ENCODE results near the gene NT5DC2. TPM values are rescaled to one million over a fixed set of nuclear protein-coding genes. Genes with fewer than 3 reads are reported as not detected.

The NT5DC2 gene
- total RNA-seq, 3 donors from 2014 or later = 29.7 to 53.1 (median 42.8) TPM

DNA sequence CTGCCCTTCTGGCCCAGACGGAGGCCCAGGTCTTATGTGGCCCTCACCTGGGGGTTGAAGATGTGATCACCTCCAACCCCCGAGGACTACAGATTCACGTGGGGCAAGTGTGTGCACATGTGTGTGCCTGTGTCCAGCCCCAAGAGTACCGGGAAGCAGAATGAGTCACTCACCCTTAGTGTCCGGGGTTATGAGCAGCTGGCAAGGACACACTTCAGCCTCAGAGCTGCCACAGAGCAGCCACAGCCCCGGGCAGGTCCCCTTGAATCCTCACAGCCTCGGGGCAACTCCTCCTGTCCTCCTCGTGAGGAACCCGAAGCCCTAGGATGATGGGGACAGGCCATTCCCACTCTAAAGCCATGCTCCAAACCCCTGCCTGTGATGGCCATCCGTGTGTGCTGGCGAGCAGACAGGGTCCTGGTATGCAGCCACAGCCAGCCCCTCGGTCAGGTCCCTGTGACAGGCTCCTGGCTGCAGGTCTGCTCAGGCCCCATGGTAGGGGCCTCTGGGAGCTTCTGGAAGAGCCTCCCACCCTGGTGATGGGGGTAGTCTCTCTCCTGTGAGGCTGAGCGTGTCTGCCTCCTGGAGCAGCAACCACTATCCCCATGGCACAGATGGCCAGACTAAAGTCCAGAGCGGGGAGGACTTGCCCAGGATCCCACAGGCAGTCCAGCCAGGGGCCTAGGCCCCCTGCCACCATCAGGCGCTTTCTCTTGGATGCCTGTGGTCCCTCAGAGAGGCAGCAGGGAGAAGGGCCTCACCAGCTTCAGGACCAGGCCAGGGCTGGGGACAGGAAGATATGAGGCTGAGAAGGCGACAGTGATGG is 37.7 kb downstream of the NT5DC2 start:
- DNase-seq (no peak), ATAC-seq (no peak)
- Mint-ChIP-seq H3K27me3 (ENCODE audit: low read depth) (no peaks in the 10 kb centered on the region), H3K36me3 (ENCODE audit: insufficient read depth) (peaks cover 7% of the 10 kb centered on the region), H3K4me1 (ENCODE audit: low read depth) (no peaks in the 10 kb centered on the region), H3K4me3 (no peak overlapping the region), H3K9me3 (no peaks in the 10 kb centered on the region)

GRCh38 chr3:52494886-52495495 is 38.7 kb downstream of the NT5DC2 start, which contains the start of gene STAB1:
Gene STAB1 (plus strand): TSS chr3:52495338. CDS start chr3:52495414, 76 bp downstream.
- H3K4me1 Mint-ChIP-seq (ENCODE audit: low read depth) = no peaks in the 10 kb centered on the region
- no peak for DNase-seq
- H3K36me3 Mint-ChIP-seq (ENCODE audit: insufficient read depth) = peaks cover 9% of the 10 kb centered on the region
- H3K27me3 Mint-ChIP-seq (ENCODE audit: low read depth) = no peaks in the 10 kb centered on the region
- no peaks in the 10 kb centered on the region for H3K9me3 Mint-ChIP-seq
- ATAC-seq = peak in 1 of 2 donors; percentile 16
- H3K4me3 Mint-ChIP-seq = no peak within 1 kb of the TSS

DNA sequence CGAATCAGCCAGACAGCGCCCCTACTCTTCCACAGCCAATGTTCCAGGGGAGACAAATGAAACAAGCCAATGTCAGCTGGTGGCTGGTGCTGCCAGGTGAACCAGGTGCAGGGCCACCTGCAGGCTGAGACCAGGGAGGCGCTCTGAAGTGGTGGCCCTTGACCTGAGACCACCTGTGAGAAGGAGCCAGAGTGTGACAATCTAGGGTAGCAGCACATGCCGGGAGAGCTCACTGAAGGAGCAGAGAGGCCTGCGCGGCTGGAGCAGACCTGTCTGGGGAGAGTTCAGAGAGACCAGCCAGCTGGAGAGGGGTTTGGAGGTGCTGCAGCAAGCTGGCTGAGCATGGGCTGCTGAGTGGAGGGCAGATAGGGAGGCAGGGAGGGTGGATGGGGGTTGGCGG is 39.2 kb downstream of the NT5DC2 start:
- H3K36me3 Mint-ChIP-seq (ENCODE audit: insufficient read depth) = peaks cover 9% of the 10 kb centered on the region
- ATAC-seq (no peak), DNase-seq (no peak)
- H3K4me3 Mint-ChIP-seq = no peak overlapping the region
- H3K4me1 Mint-ChIP-seq (ENCODE audit: low read depth) = no peaks in the 10 kb centered on the region
- no peaks in the 10 kb centered on the region for H3K27me3 Mint-ChIP-seq (ENCODE audit: low read depth)
- H3K9me3 Mint-ChIP-seq = no peaks in the 10 kb centered on the region

DNA sequence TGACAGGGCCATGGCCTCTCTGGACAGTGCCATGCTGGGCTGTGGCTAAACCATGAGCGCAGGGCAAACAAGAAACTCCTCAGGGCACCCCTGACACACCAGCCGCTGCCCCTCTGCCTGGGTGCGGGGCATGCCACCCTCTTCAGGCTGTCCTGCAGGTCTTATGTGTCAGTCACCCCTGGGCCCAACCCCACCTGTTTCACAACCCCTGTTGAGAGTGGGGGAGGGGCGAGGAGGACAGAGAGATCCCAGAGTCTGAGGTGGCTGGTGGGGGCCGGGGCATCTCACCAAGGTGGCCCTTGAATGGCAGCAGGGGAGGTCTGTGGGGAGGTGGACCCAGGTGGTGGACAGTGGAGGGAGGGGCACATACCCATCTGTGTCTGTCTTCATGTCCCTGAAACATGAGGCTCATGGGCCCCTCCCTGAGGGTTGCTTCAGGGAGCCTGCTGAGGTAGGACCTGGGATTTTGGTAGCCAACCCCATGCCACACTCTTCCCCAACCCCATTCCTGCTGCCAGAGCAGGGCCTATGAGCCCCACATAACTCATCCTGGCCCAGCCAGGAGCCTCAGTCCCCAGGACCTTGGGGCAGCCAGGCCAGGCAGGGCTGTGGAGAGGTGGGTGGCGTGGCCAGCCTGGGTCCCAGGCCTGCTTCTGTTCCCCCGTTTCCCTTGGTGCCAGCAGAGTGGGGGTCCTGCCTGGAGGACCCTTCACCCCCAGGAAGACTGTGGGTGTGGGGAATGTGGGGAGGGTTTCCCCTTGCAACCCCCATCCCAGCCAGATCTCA is 40.2 kb downstream of the NT5DC2 start:
- ATAC-seq = no peak
- Mint-ChIP-seq H3K4me1 (ENCODE audit: low read depth) (no peaks in the 10 kb centered on the region), H3K4me3 (no peak overlapping the region)

DNA sequence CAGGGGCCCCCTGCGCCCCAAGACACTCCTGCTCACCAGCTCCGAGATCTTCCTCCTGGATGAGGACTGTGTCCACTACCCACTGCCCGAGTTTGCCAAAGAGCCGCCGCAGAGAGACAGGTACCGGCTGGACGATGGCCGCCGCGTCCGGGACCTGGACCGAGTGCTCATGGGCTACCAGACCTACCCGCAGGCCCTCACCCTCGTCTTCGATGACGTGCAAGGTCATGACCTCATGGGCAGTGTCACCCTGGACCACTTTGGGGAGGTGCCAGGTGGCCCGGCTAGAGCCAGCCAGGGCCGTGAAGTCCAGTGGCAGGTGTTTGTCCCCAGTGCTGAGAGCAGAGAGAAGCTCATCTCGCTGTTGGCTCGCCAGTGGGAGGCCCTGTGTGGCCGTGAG is 41.6 kb downstream of the NT5DC2 start:
- H3K9me3 Mint-ChIP-seq = no peaks in the 10 kb centered on the region
- DNase-seq = no peak
- no peaks in the 10 kb centered on the region for H3K4me1 Mint-ChIP-seq (ENCODE audit: low read depth)
- H3K4me3 Mint-ChIP-seq = no peak overlapping the region
- H3K27me3 Mint-ChIP-seq (ENCODE audit: low read depth) = no peaks in the 10 kb centered on the region
- ATAC-seq = no peak
- peaks cover 18% of the 10 kb centered on the region for H3K36me3 Mint-ChIP-seq (ENCODE audit: insufficient read depth)

More for the DNA sequence above, 40.2 kb downstream of the NT5DC2 start:
- H3K9me3 Mint-ChIP-seq = no peaks in the 10 kb centered on the region
- H3K36me3 Mint-ChIP-seq (ENCODE audit: insufficient read depth) = peaks cover 9% of the 10 kb centered on the region
- DNase-seq = no peak
- H3K27me3 Mint-ChIP-seq (ENCODE audit: low read depth) = no peaks in the 10 kb centered on the region

- H3K4me3 Mint-ChIP-seq = no peak overlapping the region
- no peaks in the 10 kb centered on the region for H3K9me3 Mint-ChIP-seq
- no peaks in the 10 kb centered on the region for H3K4me1 Mint-ChIP-seq (ENCODE audit: low read depth)
- ATAC-seq = no peak
- H3K27me3 Mint-ChIP-seq (ENCODE audit: low read depth) = no peaks in the 10 kb centered on the region
- H3K36me3 Mint-ChIP-seq (ENCODE audit: insufficient read depth) = peaks cover 18% of the 10 kb centered on the region
- DNase-seq = no peak
Observed at GRCh38 chr3:52490939-52491526, 42.6 kb downstream of the NT5DC2 start.

- H3K27me3 Mint-ChIP-seq (ENCODE audit: low read depth) = no peaks in the 10 kb centered on the region
- H3K4me1 Mint-ChIP-seq (ENCODE audit: low read depth) = no peaks in the 10 kb centered on the region
- H3K36me3 Mint-ChIP-seq (ENCODE audit: insufficient read depth) = peaks cover 19% of the 10 kb centered on the region
- no peak for DNase-seq
- no peak overlapping the region for H3K4me3 Mint-ChIP-seq
- no peak for ATAC-seq
- no peaks in the 10 kb centered on the region for H3K9me3 Mint-ChIP-seq
Observed at GRCh38 chr3:52490035-52490938, 43.4 kb downstream of the NT5DC2 start.

DNA sequence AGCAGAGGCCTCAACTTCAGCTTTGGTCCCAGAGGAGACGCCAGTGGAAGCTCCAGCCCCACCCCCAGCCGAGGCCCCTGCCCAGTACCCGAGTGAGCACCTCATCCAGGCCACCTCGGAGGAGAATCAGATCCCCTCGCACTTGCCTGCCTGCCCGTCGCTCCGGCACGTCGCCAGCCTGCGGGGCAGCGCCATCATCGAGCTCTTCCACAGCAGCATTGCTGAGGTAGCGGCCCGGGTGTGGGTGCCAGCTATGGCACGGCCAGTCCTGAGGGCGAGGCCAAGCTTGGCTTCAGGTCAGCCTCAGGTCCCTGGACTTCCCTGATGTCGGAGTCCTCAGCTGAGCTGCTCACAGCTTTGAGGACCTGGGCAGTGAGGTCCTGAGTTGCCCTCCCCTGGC is 44.2 kb downstream of the NT5DC2 start:
- Mint-ChIP-seq H3K9me3 (no peaks in the 10 kb centered on the region), H3K36me3 (ENCODE audit: insufficient read depth) (peaks cover 22% of the 10 kb centered on the region), H3K4me3 (no peak overlapping the region), H3K4me1 (ENCODE audit: low read depth) (no peaks in the 10 kb centered on the region), H3K27me3 (ENCODE audit: low read depth) (no peaks in the 10 kb centered on the region)
- DNase-seq (no peak), ATAC-seq (no peak)

DNA sequence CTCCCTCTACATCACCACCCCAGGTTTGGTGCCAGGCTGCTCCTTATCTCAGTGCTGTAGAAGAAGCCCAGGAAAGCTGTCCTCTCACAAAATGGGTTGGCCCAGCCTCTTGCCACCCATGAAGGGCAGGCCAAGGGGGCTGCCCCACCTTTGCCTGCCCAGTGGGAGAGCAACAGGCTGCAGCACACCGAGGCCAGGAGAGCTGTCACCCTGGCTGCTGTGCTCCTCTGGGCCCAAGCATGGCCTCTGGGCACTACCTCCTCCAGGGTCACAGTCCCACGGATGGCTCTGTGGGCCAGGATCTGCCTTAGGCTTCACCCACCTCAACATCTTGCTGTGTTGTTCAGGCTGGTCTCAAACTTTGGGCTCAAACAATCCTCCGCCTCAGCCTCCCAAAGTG is 44.9 kb downstream of the NT5DC2 start:
- peaks cover 25% of the 10 kb centered on the region for H3K36me3 Mint-ChIP-seq (ENCODE audit: insufficient read depth)
- no peaks in the 10 kb centered on the region for H3K4me1 Mint-ChIP-seq (ENCODE audit: low read depth)
- no peaks in the 10 kb centered on the region for H3K9me3 Mint-ChIP-seq
- DNase-seq (no peak), ATAC-seq (no peak)
- no peaks in the 10 kb centered on the region for H3K27me3 Mint-ChIP-seq (ENCODE audit: low read depth)
- no peak overlapping the region for H3K4me3 Mint-ChIP-seq

DNA sequence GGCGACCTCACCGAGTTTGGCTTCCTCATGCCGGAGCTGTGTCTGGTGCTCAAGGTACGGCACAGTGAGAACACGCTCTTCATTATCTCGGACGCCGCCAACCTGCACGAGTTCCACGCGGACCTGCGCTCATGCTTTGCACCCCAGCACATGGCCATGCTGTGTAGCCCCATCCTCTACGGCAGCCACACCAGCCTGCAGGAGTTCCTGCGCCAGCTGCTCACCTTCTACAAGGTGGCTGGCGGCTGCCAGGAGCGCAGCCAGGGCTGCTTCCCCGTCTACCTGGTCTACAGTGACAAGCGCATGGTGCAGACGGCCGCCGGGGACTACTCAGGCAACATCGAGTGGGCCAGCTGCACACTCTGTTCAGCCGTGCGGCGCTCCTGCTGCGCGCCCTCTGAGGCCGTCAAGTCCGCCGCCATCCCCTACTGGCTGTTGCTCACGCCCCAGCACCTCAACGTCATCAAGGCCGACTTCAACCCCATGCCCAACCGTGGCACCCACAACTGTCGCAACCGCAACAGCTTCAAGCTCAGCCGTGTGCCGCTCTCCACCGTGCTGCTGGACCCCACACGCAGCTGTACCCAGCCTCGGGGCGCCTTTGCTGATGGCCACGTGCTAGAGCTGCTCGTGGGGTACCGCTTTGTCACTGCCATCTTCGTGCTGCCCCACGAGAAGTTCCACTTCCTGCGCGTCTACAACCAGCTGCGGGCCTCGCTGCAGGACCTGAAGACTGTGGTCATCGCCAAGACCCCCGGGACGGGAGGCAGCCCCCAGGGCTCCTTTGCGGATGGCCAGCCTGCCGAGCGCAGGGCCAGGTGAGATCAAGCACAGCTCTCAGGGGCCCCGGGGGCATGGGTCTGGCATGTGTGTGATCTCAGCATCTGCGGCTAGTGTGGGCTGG is 45.6 kb downstream of the NT5DC2 start:
- peaks cover 25% of the 10 kb centered on the region for H3K36me3 Mint-ChIP-seq (ENCODE audit: insufficient read depth)
- H3K4me1 Mint-ChIP-seq (ENCODE audit: low read depth) = no peaks in the 10 kb centered on the region
- H3K4me3 Mint-ChIP-seq = no peak overlapping the region
- ATAC-seq (no peak), DNase-seq (no peak)
- no peaks in the 10 kb centered on the region for H3K9me3 Mint-ChIP-seq
- H3K27me3 Mint-ChIP-seq (ENCODE audit: low read depth) = no peaks in the 10 kb centered on the region

GRCh38 chr3:52487050-52487787 is 46.4 kb downstream of the NT5DC2 start:
- ATAC-seq = no peak
- Mint-ChIP-seq H3K27me3 (ENCODE audit: low read depth) (no peaks in the 10 kb centered on the region), H3K9me3 (no peaks in the 10 kb centered on the region)

DNA sequence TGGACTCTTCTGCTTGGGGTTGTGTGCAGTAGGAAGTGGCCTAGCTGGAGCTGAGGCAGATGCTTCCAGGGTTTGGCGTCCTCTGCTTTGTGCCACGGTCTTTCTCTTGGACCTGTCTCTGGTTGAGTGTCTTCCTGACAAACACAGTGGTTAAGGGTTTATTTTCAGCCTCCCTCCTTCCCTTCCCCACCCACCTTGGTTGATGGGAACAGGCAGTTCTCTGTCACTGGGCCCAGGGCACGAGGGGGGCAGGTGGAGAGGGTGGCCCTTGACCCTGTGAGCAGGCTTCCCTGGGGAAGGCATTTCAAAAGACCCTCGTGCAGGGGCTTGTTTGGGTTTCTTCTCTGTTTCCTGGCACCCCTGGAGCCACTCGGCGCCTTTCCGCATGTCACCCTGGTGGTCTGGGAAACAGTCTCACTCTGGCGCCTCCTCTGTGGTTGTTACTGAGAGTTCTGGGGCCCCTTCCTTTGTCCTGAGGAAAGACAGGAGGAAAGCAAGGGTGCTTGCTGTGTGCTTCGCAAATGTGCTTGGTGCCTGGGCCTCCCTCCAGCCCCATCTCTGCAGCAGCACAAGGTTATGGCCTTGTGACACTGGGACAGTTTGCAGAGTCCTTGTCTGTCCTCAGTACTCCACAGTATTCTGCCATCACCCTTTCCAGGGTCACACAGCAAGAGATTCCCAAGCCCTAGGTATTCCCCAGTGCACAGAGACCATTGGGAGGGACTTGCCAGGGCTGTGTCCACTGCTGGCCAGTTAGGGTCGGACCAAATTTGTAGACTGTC is 48.8 kb downstream of the NT5DC2 start:
- Mint-ChIP-seq H3K36me3 (ENCODE audit: insufficient read depth) (peaks cover 19% of the 10 kb centered on the region), H3K9me3 (no peaks in the 10 kb centered on the region), H3K4me1 (ENCODE audit: low read depth) (no peaks in the 10 kb centered on the region), H3K4me3 (no peak overlapping the region), H3K27me3 (ENCODE audit: low read depth) (no peaks in the 10 kb centered on the region)
- ATAC-seq = no peak
- DNase-seq = no peak

More at GRCh38 chr3:52487050-52487787, 46.4 kb downstream of the NT5DC2 start:
- H3K4me3 Mint-ChIP-seq = no peak overlapping the region
- no peak for DNase-seq
- H3K36me3 Mint-ChIP-seq (ENCODE audit: insufficient read depth) = peaks cover 21% of the 10 kb centered on the region
- no peaks in the 10 kb centered on the region for H3K4me1 Mint-ChIP-seq (ENCODE audit: low read depth)
